Omental fat pad (tissue), 4 donors: ENCODE results near the gene ARHGEF4. TPM values are rescaled to one million over a fixed set of nuclear protein-coding genes. Genes with fewer than 3 reads are reported as not detected.

Experiments
- ATAC-seq: fragments of 150-250 bp; one replicate; pipeline ENCODE4 v1.9.1; 2016; ENCODE audit warnings: mild to moderate bottlenecking, moderate library complexity; ENCODE audit not compliant: low FRiP score
- DNase-seq: peaks from one replicate; pipeline ENCODE4 v3.0.0-alpha.2; 2019; ENCODE audit warnings: low spot score
- CTCF ChIP-seq, 3 donors: fragments of 450-650 bp; IDR thresholded peaks; one replicate each; pipeline ENCODE4 v1.5.1; 2016 to 2017; ENCODE audit warnings: antibody characterized with exemption in 3 of 3, mild to moderate bottlenecking in 3 of 3, moderate library complexity in 2 of 3
- total RNA-seq, 4 donors: library from RNA; depleted of rRNA; stranded (reverse); fragments of >200 nt; gene quantifications; one replicate each; pipeline ENCODE4 v1.1.0, GENCODE V29; 2016

The ARHGEF4 gene
- total RNA-seq, 4 donors from 2014 or later, result 2.0 to 18.0 (median 15.0) TPM

GRCh38 chr2:130966149-130966774 lies 129.5 kb downstream of the ARHGEF4 start:
- ATAC-seq (no peak), DNase-seq (no peak)
- no peak for TF ChIP-seq CTCF (IDR thresholded peaks at IDR 0.05)

GRCh38 chr2:130966775-130967490 lies 130.2 kb downstream of the ARHGEF4 start:
- no peak for TF ChIP-seq CTCF (IDR thresholded peaks at IDR 0.05)
- ATAC-seq, result no peak
- no peak for DNase-seq

- DNase-seq (no peak), ATAC-seq (no peak)
- no peak for TF ChIP-seq CTCF (IDR thresholded peaks at IDR 0.05)
Observed at GRCh38 chr2:130972410-130972809, 135.7 kb downstream of the ARHGEF4 start.

- TF ChIP-seq CTCF (IDR thresholded peaks at IDR 0.05), result no peak
- ATAC-seq (no peak), DNase-seq (no peak)
Observed at GRCh38 chr2:130975729-130976128, 139.0 kb downstream of the ARHGEF4 start.

GRCh38 chr2:130976591-130977237 lies 140.0 kb downstream of the ARHGEF4 start:
- TF ChIP-seq CTCF (IDR thresholded peaks at IDR 0.05), result no peak
- ATAC-seq (no peak), DNase-seq (no peak)

GRCh38 chr2:130977461-130978050 lies 140.8 kb downstream of the ARHGEF4 start:
- DNase-seq (no peak), ATAC-seq (no peak)
- TF ChIP-seq CTCF (IDR thresholded peaks at IDR 0.05), result no peak
